ENCODE measurements around the gene SH3PXD2A.

GRCh38 chr10:103590060-103590459, 265.3 kb downstream of the SH3PXD2A start:
- TF ChIP-seq CTCF (conservative IDR thresholded peaks at IDR 0.05; ENCODE audit: low read depth, low read length) (no peak), NFE2L2 (IDR thresholded peaks at IDR 0.05; ENCODE audit: low read depth, low read length) (no peak), BHLHE40 (IDR thresholded peaks at IDR 0.05; ENCODE audit: low read depth, low read length) (no peak), RAD21 (IDR thresholded peaks at IDR 0.05; ENCODE audit: low read length) (no peak), CEBPB (IDR thresholded peaks at IDR 0.05; ENCODE audit: low read depth, low read length) (no peak), RFX5 (IDR thresholded peaks at IDR 0.05; ENCODE audit: low read depth, low read length) (no peak), USF2 (IDR thresholded peaks at IDR 0.05; ENCODE audit: low read depth, low read length) (no peak), MXI1 (IDR thresholded peaks at IDR 0.05; ENCODE audit: borderline replicate concordance, low read depth, low read length) (no peak), MAZ (IDR thresholded peaks at IDR 0.05; ENCODE audit: borderline replicate concordance, low read depth, low read length) (no peak)
